ENCODE results near the gene RUBCNL.

Gene RUBCNL

DNA sequence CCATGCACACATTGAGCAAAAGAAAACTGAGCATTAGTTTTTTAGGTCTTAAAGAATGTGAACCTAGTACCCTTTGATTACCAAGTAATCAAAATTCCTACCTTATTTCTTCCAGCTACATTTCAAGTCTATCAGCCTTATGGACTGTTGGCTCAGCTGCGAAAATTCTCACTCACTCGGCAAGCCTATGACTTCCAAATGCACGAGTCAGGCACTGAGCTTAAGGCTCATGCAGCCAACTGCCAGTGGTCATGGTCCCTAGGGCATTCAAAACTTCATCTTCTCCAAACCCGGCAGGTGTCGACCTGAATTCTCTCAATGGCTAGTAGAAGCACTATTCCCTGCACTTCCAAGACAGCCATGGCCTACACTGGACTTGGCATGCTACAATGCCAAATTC lies 41.2 kb downstream of the RUBCNL start:
- TF ChIP-seq, protein P1, sequence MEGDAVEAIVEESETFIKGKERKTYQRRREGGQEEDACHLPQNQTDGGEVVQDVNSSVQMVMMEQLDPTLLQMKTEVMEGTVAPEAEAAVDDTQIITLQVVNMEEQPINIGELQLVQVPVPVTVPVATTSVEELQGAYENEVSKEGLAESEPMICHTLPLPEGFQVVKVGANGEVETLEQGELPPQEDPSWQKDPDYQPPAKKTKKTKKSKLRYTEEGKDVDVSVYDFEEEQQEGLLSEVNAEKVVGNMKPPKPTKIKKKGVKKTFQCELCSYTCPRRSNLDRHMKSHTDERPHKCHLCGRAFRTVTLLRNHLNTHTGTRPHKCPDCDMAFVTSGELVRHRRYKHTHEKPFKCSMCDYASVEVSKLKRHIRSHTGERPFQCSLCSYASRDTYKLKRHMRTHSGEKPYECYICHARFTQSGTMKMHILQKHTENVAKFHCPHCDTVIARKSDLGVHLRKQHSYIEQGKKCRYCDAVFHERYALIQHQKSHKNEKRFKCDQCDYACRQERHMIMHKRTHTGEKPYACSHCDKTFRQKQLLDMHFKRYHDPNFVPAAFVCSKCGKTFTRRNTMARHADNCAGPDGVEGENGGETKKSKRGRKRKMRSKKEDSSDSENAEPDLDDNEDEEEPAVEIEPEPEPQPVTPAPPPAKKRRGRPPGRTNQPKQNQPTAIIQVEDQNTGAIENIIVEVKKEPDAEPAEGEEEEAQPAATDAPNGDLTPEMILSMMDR (IDR thresholded peaks at IDR 0.05) = no peak
- no peak overlapping the region for H3K27ac ChIP-seq
- no peaks in the 10 kb centered on the region for H3K4me1 ChIP-seq
- H3K79me2 ChIP-seq = no peaks in the 10 kb centered on the region
- no peak overlapping the region for H3K4me3 ChIP-seq (ENCODE audit: low read depth, low read length)
- H3K9ac ChIP-seq = no peak overlapping the region
- H3K4me2 ChIP-seq (ENCODE audit: low read length) = no peak overlapping the region
- H3K27me3 ChIP-seq (ENCODE audit: control insufficient read depth, insufficient read depth, low read length) = no peaks in the 10 kb centered on the region
- H2AFZ ChIP-seq = no peak overlapping the region
- H3K9me3 ChIP-seq (ENCODE audit: control insufficient read depth, low read length) = no peaks in the 10 kb centered on the region
- no peaks in the 10 kb centered on the region for H3K36me3 ChIP-seq (ENCODE audit: control insufficient read depth, insufficient read depth, low read length)

DNA sequence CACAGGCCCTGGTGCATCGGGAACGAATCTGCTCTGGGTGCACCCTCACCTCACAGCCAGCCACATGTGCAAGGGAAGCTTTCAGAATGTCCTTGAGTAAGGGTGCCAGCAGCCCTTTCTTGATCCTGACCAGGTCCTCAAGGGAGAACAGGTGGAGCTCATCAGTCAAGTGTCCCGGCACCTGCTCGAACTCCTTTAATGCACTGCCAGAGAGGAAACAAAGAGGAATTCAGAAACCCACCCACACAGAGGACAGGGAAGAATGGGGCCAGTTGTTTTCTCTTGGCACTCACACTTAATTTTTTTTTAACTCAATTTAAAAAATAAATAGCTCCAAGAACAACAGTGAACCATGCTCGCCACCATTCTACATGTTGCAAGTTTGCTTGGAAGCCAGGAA lies 41.7 kb downstream of the RUBCNL start:
- Histone ChIP-seq H3K27me3 (ENCODE audit: control insufficient read depth, insufficient read depth, low read length) (no peaks in the 10 kb centered on the region), H3K4me3 (ENCODE audit: low read depth, low read length) (no peak overlapping the region), H3K9me3 (ENCODE audit: control insufficient read depth, low read length) (no peaks in the 10 kb centered on the region), H3K79me2 (no peaks in the 10 kb centered on the region), H3K27ac (no peak overlapping the region), H3K4me1 (no peaks in the 10 kb centered on the region), H3K4me2 (ENCODE audit: low read length) (no peak overlapping the region), H3K36me3 (ENCODE audit: control insufficient read depth, insufficient read depth, low read length) (no peaks in the 10 kb centered on the region), H2AFZ (no peak overlapping the region), H3K9ac (no peak overlapping the region)
- TF ChIP-seq, protein P1 (IDR thresholded peaks at IDR 0.05) = no peak

DNA sequence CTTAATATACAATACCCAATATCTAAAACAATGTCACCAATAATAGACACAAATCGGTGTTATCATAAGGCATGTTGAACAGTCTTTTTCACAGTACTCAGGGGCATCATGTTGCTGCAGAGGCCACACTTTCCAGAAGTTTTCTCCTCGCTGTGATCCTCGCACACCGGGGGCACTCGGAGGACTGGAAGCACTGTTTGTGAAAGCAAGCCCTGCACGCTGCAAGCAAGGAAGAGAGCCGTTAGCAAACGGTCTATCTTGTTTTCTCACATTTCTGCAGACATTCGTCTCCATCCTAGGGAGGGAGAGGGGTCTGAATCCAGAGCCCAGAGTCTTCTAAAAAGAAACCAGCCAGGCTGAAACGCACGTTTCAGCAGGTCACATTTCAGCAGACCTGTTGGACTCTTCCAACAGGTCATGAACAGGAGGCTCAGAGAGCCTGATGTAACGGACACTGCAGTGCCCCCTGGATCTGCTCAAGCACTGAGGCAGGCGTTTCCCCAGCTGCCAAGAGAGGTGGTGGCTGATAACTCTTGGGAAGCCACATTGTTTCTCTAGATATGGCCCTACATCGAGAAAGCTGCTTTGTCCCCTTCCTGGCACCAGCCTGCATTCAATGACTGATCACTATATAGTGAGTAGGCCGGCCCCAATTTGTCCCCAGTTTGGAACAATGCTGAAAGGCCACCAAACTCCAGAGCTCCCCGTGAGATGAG lies 43.6 kb downstream of the RUBCNL start:
- H3K36me3 ChIP-seq (ENCODE audit: control insufficient read depth, insufficient read depth, low read length) = no peaks in the 10 kb centered on the region
- no peaks in the 10 kb centered on the region for H3K9me3 ChIP-seq (ENCODE audit: control insufficient read depth, low read length)
- no peak overlapping the region for H3K9ac ChIP-seq
- H3K4me2 ChIP-seq (ENCODE audit: low read length) = no peak overlapping the region
- no peaks in the 10 kb centered on the region for H3K27me3 ChIP-seq (ENCODE audit: control insufficient read depth, insufficient read depth, low read length)
- TF ChIP-seq, protein P1 (IDR thresholded peaks at IDR 0.05) = no peak
- no peak overlapping the region for H3K4me3 ChIP-seq (ENCODE audit: low read depth, low read length)
- H3K79me2 ChIP-seq = no peaks in the 10 kb centered on the region
- H3K27ac ChIP-seq = no peak overlapping the region
- H3K4me1 ChIP-seq = no peaks in the 10 kb centered on the region
- no peak overlapping the region for H2AFZ ChIP-seq

DNA sequence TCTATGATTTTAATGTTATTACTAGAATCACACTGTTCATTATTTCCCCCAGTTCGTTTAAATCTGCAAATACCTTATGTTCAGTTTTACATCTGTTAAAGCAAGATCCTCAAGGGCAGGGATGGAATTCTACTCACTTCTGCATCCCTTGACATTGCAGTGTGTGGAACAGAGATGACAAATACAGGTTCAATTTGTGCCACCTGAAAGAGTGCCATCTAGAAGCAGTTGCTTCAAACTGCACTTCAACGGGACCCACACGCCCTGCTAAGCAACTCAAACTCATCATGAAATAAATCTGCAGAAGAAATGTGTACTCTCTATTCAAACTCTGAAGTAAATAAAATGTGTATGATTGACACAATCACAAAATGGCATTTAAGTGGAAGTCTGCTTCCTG lies 44.5 kb downstream of the RUBCNL start:
- H3K27me3 ChIP-seq (ENCODE audit: control insufficient read depth, insufficient read depth, low read length) = no peaks in the 10 kb centered on the region
- H3K27ac ChIP-seq = no peak overlapping the region
- H3K36me3 ChIP-seq (ENCODE audit: control insufficient read depth, insufficient read depth, low read length) = no peaks in the 10 kb centered on the region
- TF ChIP-seq, protein P1 (IDR thresholded peaks at IDR 0.05) = no peak
- no peaks in the 10 kb centered on the region for H3K4me1 ChIP-seq
- no peak overlapping the region for H2AFZ ChIP-seq
- H3K4me3 ChIP-seq (ENCODE audit: low read depth, low read length) = no peak overlapping the region
- no peak overlapping the region for H3K4me2 ChIP-seq (ENCODE audit: low read length)
- H3K9ac ChIP-seq = no peak overlapping the region
- H3K79me2 ChIP-seq = no peaks in the 10 kb centered on the region
- H3K9me3 ChIP-seq (ENCODE audit: control insufficient read depth, low read length) = no peaks in the 10 kb centered on the region

GRCh38 chr13:46341112-46341711 lies 45.8 kb downstream of the RUBCNL start:
- TF ChIP-seq, protein P1 (IDR thresholded peaks at IDR 0.05) = no peak
- Histone ChIP-seq H3K36me3 (ENCODE audit: control insufficient read depth, insufficient read depth, low read length) (no peaks in the 10 kb centered on the region), H3K4me3 (ENCODE audit: low read depth, low read length) (no peak overlapping the region), H2AFZ (no peak overlapping the region), H3K79me2 (no peaks in the 10 kb centered on the region), H3K27ac (no peak overlapping the region), H3K9ac (no peak overlapping the region), H3K4me2 (ENCODE audit: low read length) (no peak overlapping the region), H3K4me1 (no peaks in the 10 kb centered on the region), H3K9me3 (ENCODE audit: control insufficient read depth, low read length) (no peaks in the 10 kb centered on the region), H3K27me3 (ENCODE audit: control insufficient read depth, insufficient read depth, low read length) (no peaks in the 10 kb centered on the region)
